ENCODE results near the gene TMEM168.
"Not testable (repeated sequence)": the region's sequence is repeated elsewhere in the genome, so short reads cannot be mapped to it uniquely, and the experiment has no call there.

TMEM168 gene

DNA sequence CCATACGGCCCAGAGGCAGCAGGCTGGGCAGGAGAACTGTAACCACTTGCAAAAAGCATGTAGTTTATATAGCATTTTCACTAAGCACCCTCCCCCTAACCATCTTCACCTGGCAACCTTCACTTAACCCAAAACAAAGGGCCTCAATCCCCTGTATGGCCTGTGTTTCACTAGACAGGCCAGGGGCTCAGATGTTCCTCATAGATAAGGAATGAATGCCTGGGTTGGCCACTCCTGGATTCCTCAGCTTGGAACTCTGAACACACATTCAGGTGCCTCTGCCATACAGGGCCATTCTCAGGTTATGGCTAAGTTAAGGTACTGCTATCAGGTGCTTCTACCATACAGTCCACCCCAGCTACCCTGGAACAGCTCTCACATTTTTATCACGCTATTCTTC lies 10.3 kb upstream of the TMEM168 start:
- TF ChIP-seq, protein P1, sequence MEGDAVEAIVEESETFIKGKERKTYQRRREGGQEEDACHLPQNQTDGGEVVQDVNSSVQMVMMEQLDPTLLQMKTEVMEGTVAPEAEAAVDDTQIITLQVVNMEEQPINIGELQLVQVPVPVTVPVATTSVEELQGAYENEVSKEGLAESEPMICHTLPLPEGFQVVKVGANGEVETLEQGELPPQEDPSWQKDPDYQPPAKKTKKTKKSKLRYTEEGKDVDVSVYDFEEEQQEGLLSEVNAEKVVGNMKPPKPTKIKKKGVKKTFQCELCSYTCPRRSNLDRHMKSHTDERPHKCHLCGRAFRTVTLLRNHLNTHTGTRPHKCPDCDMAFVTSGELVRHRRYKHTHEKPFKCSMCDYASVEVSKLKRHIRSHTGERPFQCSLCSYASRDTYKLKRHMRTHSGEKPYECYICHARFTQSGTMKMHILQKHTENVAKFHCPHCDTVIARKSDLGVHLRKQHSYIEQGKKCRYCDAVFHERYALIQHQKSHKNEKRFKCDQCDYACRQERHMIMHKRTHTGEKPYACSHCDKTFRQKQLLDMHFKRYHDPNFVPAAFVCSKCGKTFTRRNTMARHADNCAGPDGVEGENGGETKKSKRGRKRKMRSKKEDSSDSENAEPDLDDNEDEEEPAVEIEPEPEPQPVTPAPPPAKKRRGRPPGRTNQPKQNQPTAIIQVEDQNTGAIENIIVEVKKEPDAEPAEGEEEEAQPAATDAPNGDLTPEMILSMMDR (IDR thresholded peaks at IDR 0.05; ENCODE audit: low read length): no peak
- no peak for TF ChIP-seq EZH2 (IDR thresholded peaks at IDR 0.05; ENCODE audit: borderline replicate concordance, low read length)
- Histone ChIP-seq H3F3A (ENCODE audit: insufficient read depth, low read length) (peaks cover 4% of the 10 kb centered on the region; the same call in 1 of the 2 replicates), H3K4me3 (ENCODE audit: low read depth, low read length, poor library complexity, severe bottlenecking) (no peak overlapping the region), H2AFZ (ENCODE audit: low read length) (no peak overlapping the region), H3K9ac (ENCODE audit: low read length) (no peak overlapping the region), H3K27ac (ENCODE audit: low read depth, low read length, poor library complexity, severe bottlenecking) (no peak overlapping the region), H4K20me1 (ENCODE audit: insufficient read depth, low read length) (no peaks in the 10 kb centered on the region), H3K36me3 (ENCODE audit: insufficient read depth, low read length) (no peaks in the 10 kb centered on the region), H3K9me2 (ENCODE audit: low read depth, low read length) (no peaks in the 10 kb centered on the region), H3K79me2 (ENCODE audit: insufficient read depth, low read length) (no peaks in the 10 kb centered on the region), H3K9me3 (ENCODE audit: low read length) (no peaks in the 10 kb centered on the region), H3K27me3 (ENCODE audit: insufficient read depth, low read length) (no peaks in the 10 kb centered on the region), H3K4me1 (ENCODE audit: insufficient read depth, low read length, severe bottlenecking) (no peaks in the 10 kb centered on the region), H3K4me2 (ENCODE audit: low read length) (no peak overlapping the region)

DNA sequence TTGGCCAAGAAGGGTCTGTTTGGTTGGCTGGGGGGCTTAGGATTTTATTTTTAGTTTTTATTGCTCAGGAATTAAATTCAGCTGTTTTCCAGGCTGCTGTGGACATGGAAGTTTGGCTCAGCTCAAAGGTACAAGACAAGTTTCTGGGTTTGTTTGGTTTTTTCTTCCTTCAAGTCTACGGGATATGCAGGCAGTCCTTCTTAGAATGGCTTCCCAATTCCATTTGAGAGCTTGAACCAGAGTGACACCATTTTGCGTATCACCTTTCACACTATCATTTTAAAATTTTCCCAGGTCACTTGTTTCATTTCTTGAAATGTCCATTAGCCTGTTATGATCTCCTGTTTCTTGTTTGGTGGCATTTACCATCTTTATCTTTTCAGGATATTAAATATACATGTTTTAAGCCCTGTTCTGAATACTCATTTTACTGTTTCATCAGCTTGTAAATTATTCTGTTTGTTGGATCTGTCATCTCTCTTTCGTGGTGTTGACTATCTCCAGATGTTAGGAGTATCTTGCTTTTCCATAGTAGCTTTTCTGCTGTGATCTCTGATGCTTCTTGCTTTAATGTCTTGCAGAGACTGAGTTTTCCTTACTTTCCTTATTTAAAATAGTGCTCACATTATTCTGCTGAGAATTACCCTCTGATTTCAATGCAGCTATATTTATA lies 9.4 kb upstream of the TMEM168 start:
- H3K4me2 ChIP-seq (ENCODE audit: low read length): no peak overlapping the region

DNA sequence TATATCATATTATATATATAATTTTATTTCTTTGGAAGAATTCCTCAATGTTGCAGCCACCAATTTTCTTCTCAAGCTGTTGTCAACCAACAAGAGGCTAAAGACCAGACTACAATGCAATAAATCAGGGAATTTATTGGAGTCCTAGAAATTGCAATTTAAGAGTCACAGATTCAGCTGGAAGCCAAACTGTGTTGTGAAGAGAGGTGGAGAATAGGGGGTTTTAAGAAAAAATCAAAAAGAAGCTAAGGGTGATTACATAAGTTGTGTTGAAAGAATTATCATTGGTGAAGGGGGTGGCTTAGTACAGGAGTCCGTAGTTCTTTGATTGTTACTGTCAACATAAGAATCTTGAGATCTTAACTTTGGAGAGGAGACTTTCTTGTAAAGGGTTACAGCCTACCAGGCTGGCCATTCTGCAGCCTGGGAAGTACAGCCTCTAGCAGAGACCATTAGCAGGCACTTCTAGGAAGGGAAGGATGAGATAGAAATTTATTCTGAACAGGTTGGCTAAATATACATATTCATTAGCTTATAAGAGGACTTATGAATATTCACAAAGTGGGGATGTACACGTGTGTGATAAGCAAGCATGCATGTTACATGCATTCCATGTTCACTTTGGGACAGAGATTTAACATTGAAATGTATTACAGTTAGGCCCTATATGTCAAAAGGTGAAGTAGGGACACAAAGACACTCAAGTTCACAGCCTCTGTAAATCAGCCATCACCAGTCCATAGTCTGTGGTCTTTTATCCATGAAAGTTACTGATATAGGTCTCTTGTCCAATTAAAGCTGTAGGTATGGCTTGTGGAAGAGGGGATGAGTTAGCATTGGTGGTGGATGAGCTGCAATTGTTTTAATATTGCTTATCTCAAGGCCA lies 8.3 kb upstream of the TMEM168 start:
- TF ChIP-seq, protein P1 (IDR thresholded peaks at IDR 0.05; ENCODE audit: low read length): no peak
- TF ChIP-seq EZH2 (IDR thresholded peaks at IDR 0.05; ENCODE audit: borderline replicate concordance, low read length): no peak
- Histone ChIP-seq H3F3A (ENCODE audit: insufficient read depth, low read length) (peaks cover 4% of the 10 kb centered on the region; the same call in 1 of the 2 replicates), H4K20me1 (ENCODE audit: insufficient read depth, low read length) (no peaks in the 10 kb centered on the region), H2AFZ (ENCODE audit: low read length) (no peak overlapping the region), H3K4me1 (ENCODE audit: insufficient read depth, low read length, severe bottlenecking) (no peaks in the 10 kb centered on the region), H3K9me2 (ENCODE audit: low read depth, low read length) (no peaks in the 10 kb centered on the region), H3K36me3 (ENCODE audit: insufficient read depth, low read length) (no peaks in the 10 kb centered on the region), H3K4me3 (ENCODE audit: low read depth, low read length, poor library complexity, severe bottlenecking) (no peak overlapping the region), H3K9me3 (ENCODE audit: low read length) (no peaks in the 10 kb centered on the region), H3K27me3 (ENCODE audit: insufficient read depth, low read length) (no peaks in the 10 kb centered on the region), H3K27ac (ENCODE audit: low read depth, low read length, poor library complexity, severe bottlenecking) (no peak overlapping the region), H3K79me2 (ENCODE audit: insufficient read depth, low read length) (no peaks in the 10 kb centered on the region), H3K9ac (ENCODE audit: low read length) (no peak overlapping the region), H3K4me2 (ENCODE audit: low read length) (no peak overlapping the region)

More for the DNA sequence above, 9.4 kb upstream of the TMEM168 start:
- Histone ChIP-seq H3K79me2 (ENCODE audit: insufficient read depth, low read length) (no peaks in the 10 kb centered on the region), H3K9ac (ENCODE audit: low read length) (no peak overlapping the region), H3K27me3 (ENCODE audit: insufficient read depth, low read length) (no peaks in the 10 kb centered on the region), H3K9me3 (ENCODE audit: low read length) (no peaks in the 10 kb centered on the region), H3K36me3 (ENCODE audit: insufficient read depth, low read length) (no peaks in the 10 kb centered on the region), H3K27ac (ENCODE audit: low read depth, low read length, poor library complexity, severe bottlenecking) (no peak overlapping the region), H4K20me1 (ENCODE audit: insufficient read depth, low read length) (no peaks in the 10 kb centered on the region), H2AFZ (ENCODE audit: low read length) (no peak overlapping the region), H3K4me3 (ENCODE audit: low read depth, low read length, poor library complexity, severe bottlenecking) (no peak overlapping the region), H3F3A (ENCODE audit: insufficient read depth, low read length) (peaks cover 4% of the 10 kb centered on the region; the same call in 1 of the 2 replicates), H3K4me1 (ENCODE audit: insufficient read depth, low read length, severe bottlenecking) (no peaks in the 10 kb centered on the region), H3K9me2 (ENCODE audit: low read depth, low read length) (no peaks in the 10 kb centered on the region)
- TF ChIP-seq, protein P1 (IDR thresholded peaks at IDR 0.05; ENCODE audit: low read length): no peak
- TF ChIP-seq EZH2 (IDR thresholded peaks at IDR 0.05; ENCODE audit: borderline replicate concordance, low read length): no peak

DNA sequence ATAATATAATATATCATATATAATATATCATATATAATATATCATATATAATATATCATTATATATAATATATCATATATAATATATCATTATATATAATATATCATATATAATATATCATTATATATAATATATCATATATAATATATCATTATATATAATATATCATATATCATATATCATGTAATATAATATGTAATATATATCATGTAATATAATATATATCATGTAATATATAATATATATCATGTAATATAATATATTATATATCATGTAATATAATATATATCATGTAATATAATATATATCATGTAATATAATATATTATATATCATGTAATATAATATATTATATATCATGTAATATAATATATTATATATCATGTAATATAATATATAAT lies 6.4 kb upstream of the TMEM168 start:
- H3K27me3 ChIP-seq (ENCODE audit: insufficient read depth, low read length); H4K20me1 ChIP-seq (ENCODE audit: insufficient read depth, low read length); H3K36me3 ChIP-seq (ENCODE audit: insufficient read depth, low read length); H3K4me2 ChIP-seq (ENCODE audit: low read length); H3K4me1 ChIP-seq (ENCODE audit: insufficient read depth, low read length, severe bottlenecking); H2AFZ ChIP-seq (ENCODE audit: low read length); H3K9me2 ChIP-seq (ENCODE audit: low read depth, low read length); H3K27ac ChIP-seq (ENCODE audit: low read depth, low read length, poor library complexity, severe bottlenecking); H3K4me3 ChIP-seq (ENCODE audit: low read depth, low read length, poor library complexity, severe bottlenecking); H3K79me2 ChIP-seq (ENCODE audit: insufficient read depth, low read length); H3K9ac ChIP-seq (ENCODE audit: low read length); H3K9me3 ChIP-seq (ENCODE audit: low read length); H3F3A ChIP-seq (ENCODE audit: insufficient read depth, low read length): not testable (repeated sequence)
